Mucosa of descending colon (tissue), 3 donors: ENCODE data around the gene ZGRF1. TPM values are rescaled to one million over a fixed set of nuclear protein-coding genes. Genes with fewer than 3 reads are reported as not detected.

Experiments
- ATAC-seq: fragments of 200-7000 bp; cut with Tn5 transposase; one replicate; pipeline ENCODE4 v1.9.1; 2020; ENCODE audit warnings: mild to moderate bottlenecking, moderate library complexity
- DNase-seq, 3 donors: peaks; one replicate each; pipeline ENCODE4 v3.0.0-alpha.2; 2020
- H3K36me3 ChIP-seq: fragments of 200-600 bp; one replicate; pipeline ENCODE4 v1.8.0; 2021; ENCODE audit warnings: low read depth, mild to moderate bottlenecking
- H3K4me1 ChIP-seq: fragments of 200-600 bp; one replicate; pipeline ENCODE4 v1.8.0; 2021; ENCODE audit warnings: low read depth, mild to moderate bottlenecking
- H3K4me3 ChIP-seq: fragments of 200-600 bp; one replicate; pipeline ENCODE4 v1.8.0; 2021; ENCODE audit warnings: mild to moderate bottlenecking
- H3K9me3 ChIP-seq: fragments of 200-600 bp; one replicate; pipeline ENCODE4 v1.8.0; 2021; ENCODE audit warnings: mild to moderate bottlenecking
- CTCF ChIP-seq: fragments of 200-600 bp; IDR thresholded peaks from one replicate; pipeline ENCODE4 v1.8.0; 2022; ENCODE audit warnings: antibody characterized with exemption, mild to moderate bottlenecking
- intact Hi-C, 2 donors: fragments of 100-400 bp; cut with DNase I in 1 of 2; cut with micrococcal nuclease in 1 of 2; formaldehyde crosslinking; loops; one replicate each; pipeline versions ENCODE4 v1.11.0 to v1.11.1; 2022; cut with DNase I, micrococcal nuclease
- total RNA-seq, 3 donors: library from RNA; stranded (reverse); fragmentation: NEBNext Ultra II Directional in 2 of 3; extraction: Animal tissue kit (Norgen Biotek cat#: 25700) in 2 of 3; gene quantifications; one replicate each; pipeline versions ENCODE4 v1.2.1 to v1.2.4, GENCODE V29; 2021 to 2023
- donor health status: DM: no; HTN: no; CAD: no; lungs with moderate emphysema.
- donor health status: DM: no; HTN: no; CAD: no.
- donor health status: DM: no; HTN: yes; CAD: no.

ZGRF1 gene
- total RNA-seq, 3 donors from 2014 or later, result 2.6 to 6.8 (median 3.7) TPM

DNA sequence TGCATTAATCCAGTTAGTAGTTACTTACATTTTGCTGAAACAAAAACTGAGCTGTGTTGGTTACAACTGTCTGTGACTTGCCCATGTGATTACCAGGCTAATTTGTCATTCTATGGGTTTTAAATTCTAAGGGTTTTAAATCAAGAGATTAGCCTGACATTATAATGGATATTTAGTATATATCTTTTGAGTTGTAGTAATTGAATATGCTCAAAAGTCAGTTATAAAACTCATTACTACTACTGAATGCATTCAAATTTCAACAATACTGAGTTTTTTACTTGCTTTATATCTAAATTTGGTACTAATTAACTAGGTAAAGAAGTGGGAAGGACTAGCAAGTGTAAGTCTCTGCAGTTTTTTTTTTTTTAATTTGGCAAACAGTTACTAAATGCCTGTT lies 14.9 kb upstream of the ZGRF1 start:
- peaks cover 14% of the 10 kb centered on the region for H3K36me3 ChIP-seq
- ATAC-seq (no peak), DNase-seq (no peak)
- no peak overlapping the region for H3K4me3 ChIP-seq
- no peak for TF ChIP-seq CTCF
- no peaks in the 10 kb centered on the region for H3K4me1 ChIP-seq
- intact Hi-C loops, result no loop called here
- no peaks in the 10 kb centered on the region for H3K9me3 ChIP-seq

- ATAC-seq, result no peak
- no peak overlapping the region for H3K4me3 ChIP-seq
- H3K36me3 ChIP-seq, result peaks cover 14% of the 10 kb centered on the region
- intact Hi-C loops, result no loop called here
- no peak for TF ChIP-seq CTCF
- H3K9me3 ChIP-seq, result no peaks in the 10 kb centered on the region
- no peak for DNase-seq
- H3K4me1 ChIP-seq, result no peaks in the 10 kb centered on the region
These were observed 13.6 kb upstream of the ZGRF1 start for GRCh38 chr4:112650332-112650731.

DNA sequence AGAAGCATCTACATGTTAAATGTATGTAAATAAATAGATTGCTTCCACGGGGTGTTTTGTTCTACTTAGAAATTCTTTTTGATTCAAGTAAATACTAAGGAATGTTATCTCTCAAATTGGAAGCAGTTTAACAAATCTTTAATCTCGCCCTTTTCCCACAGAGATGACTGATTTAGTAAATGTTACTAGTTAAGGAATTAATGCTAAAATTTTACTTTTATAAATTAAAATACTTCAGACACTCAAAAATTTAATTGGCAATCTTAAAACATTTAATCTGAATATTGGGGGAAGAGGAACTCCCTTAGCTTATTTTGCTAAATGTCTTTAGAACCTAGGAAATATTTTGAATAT lies 12.3 kb upstream of the ZGRF1 start:
- no peak for DNase-seq
- Histone ChIP-seq H3K4me1 (no peaks in the 10 kb centered on the region), H3K9me3 (no peaks in the 10 kb centered on the region), H3K4me3 (no peak overlapping the region), H3K36me3 (peaks cover 14% of the 10 kb centered on the region)
- TF ChIP-seq CTCF, result no peak
- intact Hi-C loops, result no loop called here
- ATAC-seq, result no peak

DNA sequence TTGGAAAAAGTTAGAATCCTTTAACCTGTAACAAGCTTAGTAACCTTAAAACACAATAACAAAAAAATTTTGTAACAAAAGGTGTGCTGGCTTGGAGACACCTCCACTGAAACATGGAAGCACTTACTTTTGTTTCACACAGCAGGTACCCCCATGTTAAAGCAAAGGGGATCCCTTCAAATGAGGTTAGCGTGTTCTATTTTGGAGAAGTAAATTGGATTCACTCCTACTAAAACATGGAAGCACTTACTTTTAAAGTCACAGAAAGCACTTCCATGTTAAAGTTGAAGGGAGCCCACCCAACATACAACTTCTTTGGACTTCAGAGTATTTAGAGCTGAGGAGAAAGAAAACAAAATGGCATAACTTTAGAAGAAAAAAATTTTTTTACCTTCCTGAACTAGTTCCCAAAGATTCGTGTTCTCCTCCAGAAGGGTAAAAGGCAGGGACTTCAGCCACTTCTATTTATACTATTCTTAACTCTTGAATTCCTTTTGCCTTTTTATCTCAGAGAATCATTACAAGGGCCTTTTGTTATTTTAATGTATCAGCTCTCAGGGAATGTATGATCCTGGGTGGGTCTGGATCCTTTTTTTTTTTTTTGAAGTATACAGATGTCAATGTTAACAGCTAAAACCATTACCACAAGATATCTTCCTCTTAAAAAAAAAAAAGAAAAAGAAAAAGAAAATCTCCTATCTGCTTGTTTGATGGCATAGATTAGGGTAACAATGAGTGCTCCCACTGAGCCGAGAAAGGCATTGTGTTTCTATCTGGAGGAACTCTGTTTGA lies 11.8 kb upstream of the ZGRF1 start:
- no peak for DNase-seq
- peaks cover 14% of the 10 kb centered on the region for H3K36me3 ChIP-seq
- TF ChIP-seq CTCF, result no peak

DNA sequence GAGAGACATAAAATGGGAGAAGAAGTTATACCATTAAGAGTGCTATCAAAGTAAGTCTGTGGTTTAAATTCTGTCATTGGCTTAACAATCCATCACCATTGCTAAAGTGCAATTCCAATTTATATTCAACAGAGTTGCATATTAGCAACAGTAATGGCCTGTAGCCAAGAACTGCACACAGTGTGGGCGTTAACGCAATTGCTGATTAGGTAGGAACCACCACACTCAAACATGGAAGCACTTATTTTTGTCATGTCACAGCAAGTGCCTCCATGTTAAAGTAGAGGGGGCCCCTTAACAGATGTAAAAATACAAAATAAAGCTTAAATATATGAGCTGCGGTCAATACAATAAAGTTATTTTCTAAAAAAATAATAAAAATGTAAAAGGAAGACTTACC lies 11.1 kb upstream of the ZGRF1 start:
- DNase-seq, result no peak
- intact Hi-C loops, result no loop called here

More for the DNA sequence above, 11.8 kb upstream of the ZGRF1 start:
- intact Hi-C loops, result no loop called here
- no peak for ATAC-seq
- H3K4me1 ChIP-seq, result no peaks in the 10 kb centered on the region
- H3K9me3 ChIP-seq, result no peaks in the 10 kb centered on the region
- no peak overlapping the region for H3K4me3 ChIP-seq

More for the DNA sequence above, 11.1 kb upstream of the ZGRF1 start:
- no peaks in the 10 kb centered on the region for H3K9me3 ChIP-seq
- no peak for ATAC-seq
- H3K4me3 ChIP-seq, result no peak overlapping the region
- no peak for TF ChIP-seq CTCF
- peaks cover 14% of the 10 kb centered on the region for H3K36me3 ChIP-seq
- no peaks in the 10 kb centered on the region for H3K4me1 ChIP-seq
